Neural progenitor cell (in vitro differentiated cells): ENCODE measurements around the gene MRPS6. TPM values are rescaled to one million over a fixed set of nuclear protein-coding genes. Genes with fewer than 3 reads are reported as not detected.

Source experiments
- DNase-seq: peaks from one replicate; pipeline ENCODE4 v3.0.0-alpha.2; 2016; ENCODE audit warnings: low spot score
- H2AFZ ChIP-seq: fragments of 200-600 bp; sonication (generic); replicated peaks from 2 replicates; pipeline ENCODE4 v1.6.1; 2016; ENCODE audit warnings: antibody characterized with exemption
- H3F3A ChIP-seq: fragments of 200-600 bp; sonication (generic); 2 replicates; pipeline ENCODE4 v1.6.1; 2016; ENCODE audit warnings: antibody characterized with exemption, low read depth
- H3K27ac ChIP-seq: fragments of 200-600 bp; sonication (generic); 2 replicates; pipeline ENCODE4 v1.5.1; 2016; ENCODE audit warnings: mild to moderate bottlenecking
- H3K27me3 ChIP-seq: fragments of 200-600 bp; sonication (generic); 2 replicates; pipeline ENCODE4 v1.6.1; 2016; ENCODE audit warnings: mild to moderate bottlenecking, moderate library complexity
- H3K36me3 ChIP-seq: fragments of 200-600 bp; sonication (generic); 2 replicates; pipeline ENCODE4 v1.5.1; 2016
- H3K4me1 ChIP-seq: fragments of 200-600 bp; sonication (generic); 2 replicates; pipeline ENCODE4 v1.6.1; 2016; ENCODE audit warnings: mixed run types
- H3K4me2 ChIP-seq: fragments of 200-600 bp; sonication (generic); 2 replicates; pipeline ENCODE4 v1.6.1; 2016
- H3K4me3 ChIP-seq: fragments of 200-600 bp; sonication (generic); 2 replicates; pipeline ENCODE4 v1.5.1; 2016
- H3K79me2 ChIP-seq: fragments of 200-600 bp; sonication (generic); 2 replicates; pipeline ENCODE4 v1.6.1; 2016; ENCODE audit warnings: low read depth
- H3K9ac ChIP-seq: fragments of 200-600 bp; sonication (generic); 2 replicates; pipeline ENCODE4 v1.6.1; 2016
- H3K9me3 ChIP-seq: fragments of 200-600 bp; sonication (generic); 2 replicates; pipeline ENCODE4 v1.5.1; 2016; ENCODE audit warnings: low read depth
- H4K20me1 ChIP-seq: fragments of 200-600 bp; sonication (generic); 2 replicates; pipeline ENCODE4 v1.6.1; 2016; ENCODE audit warnings: low read depth
- H3K27ac Mint-ChIP-seq: 3 replicates; pipeline ENCODE4 v1.8.0; 2021; ENCODE audit warnings: mixed read lengths
- H3K27me3 Mint-ChIP-seq: 2 replicates; pipeline ENCODE4 v1.8.0; 2022; ENCODE audit warnings: low read depth, mild to moderate bottlenecking, inconsistent platforms, moderate library complexity, mixed read lengths; ENCODE audit not compliant: insufficient read depth
- H3K36me3 Mint-ChIP-seq: 3 replicates; pipeline ENCODE4 v1.8.0; 2021; ENCODE audit warnings: mixed read lengths
- H3K4me1 Mint-ChIP-seq: 3 replicates; pipeline ENCODE4 v1.8.0; 2021; ENCODE audit warnings: mixed read lengths
- H3K4me3 Mint-ChIP-seq: 3 replicates; pipeline ENCODE4 v1.8.0; 2021; ENCODE audit warnings: mild to moderate bottlenecking, moderate library complexity, mixed read lengths
- H3K9me3 Mint-ChIP-seq: 3 replicates; pipeline ENCODE4 v1.8.0; 2020; ENCODE audit warnings: mixed read lengths
- CTCF ChIP-seq: fragments of 200-600 bp; sonication (generic); IDR thresholded peaks from 2 replicates; pipeline ENCODE4 v1.5.1; 2017; ENCODE audit warnings: antibody characterized with exemption, mild to moderate bottlenecking
- EZH2 ChIP-seq: fragments of 200-600 bp; sonication (generic); IDR thresholded peaks from 2 replicates; pipeline ENCODE4 v1.6.1; 2017; ENCODE audit warnings: antibody characterized with exemption, mild to moderate bottlenecking, moderate library complexity
- EZH2phosphoT487 ChIP-seq: fragments of 200-600 bp; sonication (generic); IDR thresholded peaks from 2 replicates; pipeline ENCODE4 v1.6.1; 2017; ENCODE audit warnings: antibody characterized with exemption
- total RNA-seq: library from RNA; depleted of rRNA; stranded (reverse); fragments of >200 nt; gene quantifications from 2 replicates; pipeline ENCODE4 v1.2.3, GENCODE V29; 2015; ENCODE audit warnings: low replicate concordance

The MRPS6 gene
- total RNA-seq, 1 donor from 2014 or later, result 108 TPM

GRCh38 chr21:34156957-34157356 lies 83.6 kb downstream of the MRPS6 start:
- no peak overlapping the region for H3K27ac ChIP-seq
- H4K20me1 ChIP-seq, result no peaks in the 10 kb centered on the region
- no peaks in the 10 kb centered on the region for H3F3A ChIP-seq
- H3K4me1 Mint-ChIP-seq, result peaks cover 6% of the 10 kb centered on the region
- no peak overlapping the region for H3K4me3 Mint-ChIP-seq
- no peaks in the 10 kb centered on the region for H3K36me3 ChIP-seq
- no peak overlapping the region for H3K27ac Mint-ChIP-seq
- H3K79me2 ChIP-seq, result no peaks in the 10 kb centered on the region
- no peaks in the 10 kb centered on the region for H3K4me1 ChIP-seq
- H3K9ac ChIP-seq, result no peak overlapping the region
- no peaks in the 10 kb centered on the region for H3K27me3 ChIP-seq
- H3K9me3 ChIP-seq, result peaks cover 6% of the 10 kb centered on the region
- H3K36me3 Mint-ChIP-seq, result peaks cover 47% of the 10 kb centered on the region
- no peak overlapping the region for H3K4me3 ChIP-seq
- H3K9me3 Mint-ChIP-seq, result peaks cover 42% of the 10 kb centered on the region
- H3K4me2 ChIP-seq, result no peak overlapping the region
- TF ChIP-seq EZH2 (no peak), CTCF (no peak), EZH2phosphoT487 (no peak)
- no peak overlapping the region for H2AFZ ChIP-seq
- peaks cover 3% of the 10 kb centered on the region for H3K27me3 Mint-ChIP-seq
- DNase-seq, result no peak

- TF ChIP-seq EZH2, result no peak
- no peak for TF ChIP-seq CTCF
- no peak for TF ChIP-seq EZH2phosphoT487
- peak overlapping the region; percentile 3 for H3K27ac Mint-ChIP-seq
- peaks cover 3% of the 10 kb centered on the region for H3K27me3 Mint-ChIP-seq
- H3K9ac ChIP-seq, result no peak overlapping the region
- no peak overlapping the region for H3K4me3 Mint-ChIP-seq
- H3K4me3 ChIP-seq, result no peak overlapping the region
- H3F3A ChIP-seq, result no peaks in the 10 kb centered on the region
- H3K9me3 Mint-ChIP-seq, result peaks cover 43% of the 10 kb centered on the region
- H3K4me2 ChIP-seq, result no peak overlapping the region
- H3K36me3 Mint-ChIP-seq, result peaks cover 50% of the 10 kb centered on the region
- H3K27me3 ChIP-seq, result no peaks in the 10 kb centered on the region
- peaks cover 6% of the 10 kb centered on the region for H3K4me1 Mint-ChIP-seq
- H4K20me1 ChIP-seq, result no peaks in the 10 kb centered on the region
- no peaks in the 10 kb centered on the region for H3K4me1 ChIP-seq
- H3K79me2 ChIP-seq, result no peaks in the 10 kb centered on the region
- H3K27ac ChIP-seq, result no peak overlapping the region
- peaks cover 6% of the 10 kb centered on the region for H3K9me3 ChIP-seq
- H2AFZ ChIP-seq, result no peak overlapping the region
- no peaks in the 10 kb centered on the region for H3K36me3 ChIP-seq
- no peak for DNase-seq
Measured at GRCh38 chr21:34157521-34157920, 84.1 kb downstream of the MRPS6 start.

- Mint-ChIP-seq H3K4me3 (no peak overlapping the region), H3K4me1 (peaks cover 6% of the 10 kb centered on the region), H3K36me3 (peaks cover 38% of the 10 kb centered on the region), H3K27ac (no peak overlapping the region), H3K27me3 (peaks cover 3% of the 10 kb centered on the region), H3K9me3 (peaks cover 34% of the 10 kb centered on the region)
- H3F3A ChIP-seq, result no peaks in the 10 kb centered on the region
- H3K36me3 ChIP-seq, result peaks cover 8% of the 10 kb centered on the region
- H2AFZ ChIP-seq, result no peak overlapping the region
- peaks cover 11% of the 10 kb centered on the region for H3K9me3 ChIP-seq
- H3K79me2 ChIP-seq, result no peaks in the 10 kb centered on the region
- H3K4me2 ChIP-seq, result no peak overlapping the region
- no peak overlapping the region for H3K9ac ChIP-seq
- no peak for DNase-seq
- TF ChIP-seq CTCF (no peak), EZH2phosphoT487 (no peak), EZH2 (no peak)
- H3K27ac ChIP-seq, result no peak overlapping the region
- no peaks in the 10 kb centered on the region for H3K4me1 ChIP-seq
- H3K4me3 ChIP-seq, result no peak overlapping the region
- H3K27me3 ChIP-seq, result no peaks in the 10 kb centered on the region
- no peaks in the 10 kb centered on the region for H4K20me1 ChIP-seq
Measured at GRCh38 chr21:34158866-34159835, 85.8 kb downstream of the MRPS6 start.
